Hair follicle dermal papilla cell (primary cell): ENCODE results near the gene TBK1. TPM values are rescaled to one million over a fixed set of nuclear protein-coding genes. Genes with fewer than 3 reads are reported as not detected.

Experiments used
- total RNA-seq: library from RNA; depleted of rRNA; stranded (reverse); fragments of >200 nt; gene quantifications from 2 replicates; pipeline ENCODE4 v1.2.3, GENCODE V29; 2012

TBK1 gene
- 38.6 and 40.7 TPM in 2 replicates for total RNA-seq

GRCh38 chr12:64451687-64452558, at the start of gene TBK1:
TSS of gene TBK1 (plus strand) at chr12:64452120. CDS start at chr12:64455871, 3,751 bp downstream.

GRCh38 chr12:64403707-64404469, 48.0 kb upstream of the TBK1 start, which contains the start of gene XPOT:
TSS of gene XPOT (plus strand) at chr12:64404392. CDS start at chr12:64410036, 5,644 bp downstream.

Other genes starting within 250 kb of the TBK1 start
- gene KICS2, start 229.8 kb upstream of the TBK1 start, total RNA-seq, result 7.0 and 8.4 TPM in 2 replicates
- 0.12 and 0.49 TPM in 2 replicates for gene C12orf56, start 61.4 kb upstream of the TBK1 start, total RNA-seq
- 104 and 152 TPM in 2 replicates for gene XPOT, start 47.7 kb upstream of the TBK1 start, total RNA-seq
- 22.3 and 25.8 TPM in 2 replicates for gene RASSF3, start 158.4 kb downstream of the TBK1 start, total RNA-seq